Activated naive CD4-positive, alpha-beta T cell (primary cell): ENCODE results near the gene CLDN11.

Experiments
- DNase-seq, 4 experiments: peaks; one replicate each; lab custom pipeline; 2025; lab: John Stamatoyannopoulos, UW

The CLDN11 gene

GRCh38 chr3:170428095-170428494 lies 9.4 kb downstream of the CLDN11 start:
- no peak for DNase-seq

GRCh38 chr3:170429050-170429449 lies 10.4 kb downstream of the CLDN11 start:
- no peak for DNase-seq

DNA sequence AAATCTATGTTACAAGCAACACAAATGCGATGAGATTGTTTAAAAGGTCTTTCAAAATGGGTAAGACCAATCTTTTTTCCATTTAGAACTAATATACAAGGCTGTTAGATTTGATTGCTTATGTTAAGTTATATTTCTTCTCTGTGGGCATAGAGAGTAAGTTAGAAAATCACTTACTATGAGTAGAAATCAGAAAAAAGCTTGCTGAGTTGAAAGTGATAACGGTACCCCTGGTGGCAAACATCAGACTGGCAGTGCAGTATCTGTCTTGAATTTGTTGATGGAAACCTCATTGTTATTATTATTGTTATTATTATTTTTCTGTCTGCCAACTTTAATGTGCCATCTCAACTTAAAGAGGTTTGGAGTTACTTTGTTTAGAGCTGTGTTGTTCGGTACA lies 12.4 kb downstream of the CLDN11 start:
- no peak for DNase-seq

- DNase-seq: no peak
These were observed 13.7 kb downstream of the CLDN11 start for GRCh38 chr3:170432416-170432815.

DNA sequence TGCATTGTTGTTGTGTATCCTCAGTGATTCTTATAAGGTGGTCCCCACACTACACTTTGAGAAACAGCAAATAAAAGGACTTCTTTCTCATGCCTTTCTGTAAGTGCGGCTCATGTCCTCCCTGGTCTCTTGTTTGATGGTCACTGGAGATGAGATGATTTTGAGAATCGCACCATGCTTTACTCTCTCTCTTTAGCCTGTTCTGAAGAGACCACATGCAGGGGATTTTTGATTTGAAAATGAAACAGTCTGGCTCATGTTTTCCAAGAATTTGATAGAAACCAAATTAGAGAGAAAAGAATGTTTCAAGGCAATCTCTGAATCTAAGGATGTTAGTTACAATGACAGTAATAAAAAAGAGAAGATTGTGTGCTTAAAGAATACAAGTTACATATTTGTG lies 18.0 kb downstream of the CLDN11 start:
- DNase-seq: no peak

- DNase-seq: no peak
These were observed 18.5 kb downstream of the CLDN11 start for GRCh38 chr3:170437176-170437575.

DNA sequence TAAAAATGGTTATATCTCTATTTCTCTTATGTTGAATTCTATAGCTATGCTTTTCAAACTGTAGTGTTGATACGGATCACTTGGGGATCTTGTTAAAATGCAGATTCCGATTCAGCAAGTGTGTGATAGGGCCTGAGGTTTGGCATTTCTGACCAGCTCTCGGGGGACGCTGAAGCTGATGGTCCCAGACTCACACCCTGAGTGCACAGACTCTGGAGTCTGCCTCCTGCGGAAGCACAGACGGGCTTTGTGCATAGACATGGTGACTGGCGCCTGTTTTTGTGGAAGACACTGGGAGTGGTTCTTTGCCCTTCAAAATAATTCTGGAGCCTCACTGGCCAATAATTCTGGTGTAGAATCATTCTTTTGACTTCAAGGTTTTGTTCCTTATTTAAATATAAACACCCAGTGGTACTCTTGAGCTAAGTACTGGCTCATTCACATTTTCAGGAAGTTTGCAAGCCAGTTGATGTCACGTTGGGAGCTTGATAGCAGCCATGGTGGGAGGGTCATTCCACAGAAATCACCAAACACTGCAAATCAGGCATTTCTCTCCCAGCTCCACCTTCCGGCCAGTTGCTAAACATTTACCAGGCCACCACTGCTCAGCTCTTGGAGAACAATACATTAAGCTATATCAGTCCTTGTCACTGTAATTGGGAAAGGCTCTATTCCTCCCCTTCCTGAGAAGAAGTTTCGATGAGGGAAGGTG lies 19.2 kb downstream of the CLDN11 start:
- DNase-seq: no peak

- DNase-seq: no peak
These were observed 20.2 kb downstream of the CLDN11 start for GRCh38 chr3:170438836-170439235.

- no peak for DNase-seq
These were observed 21.7 kb downstream of the CLDN11 start for GRCh38 chr3:170440344-170440743.

GRCh38 chr3:170441412-170441811 lies 22.7 kb downstream of the CLDN11 start:
- no peak for DNase-seq

DNA sequence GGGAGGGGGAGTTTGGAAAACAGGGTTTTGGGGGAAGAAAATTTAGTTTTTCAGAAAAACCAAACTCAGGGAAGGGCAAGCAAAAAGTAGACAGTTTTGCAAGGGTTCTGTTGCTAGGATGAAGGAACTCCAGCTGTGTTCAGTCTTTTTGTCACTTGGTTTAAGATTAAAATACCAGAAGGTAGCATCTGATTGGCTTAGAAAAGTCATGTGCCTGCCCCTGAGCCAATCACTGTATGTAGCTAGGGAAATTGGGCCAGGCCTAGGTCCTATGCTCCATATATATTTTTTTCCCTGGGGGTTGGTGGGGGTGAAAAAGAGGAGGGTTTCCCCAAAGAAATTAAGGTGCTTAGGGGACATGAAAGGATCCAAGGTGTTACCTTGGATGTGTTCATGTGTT lies 24.3 kb downstream of the CLDN11 start:
- DNase-seq: no peak

GRCh38 chr3:170443457-170443856 lies 24.8 kb downstream of the CLDN11 start:
- no peak for DNase-seq

- DNase-seq: no peak
These were observed 29.9 kb downstream of the CLDN11 start for GRCh38 chr3:170448584-170448983.

DNA sequence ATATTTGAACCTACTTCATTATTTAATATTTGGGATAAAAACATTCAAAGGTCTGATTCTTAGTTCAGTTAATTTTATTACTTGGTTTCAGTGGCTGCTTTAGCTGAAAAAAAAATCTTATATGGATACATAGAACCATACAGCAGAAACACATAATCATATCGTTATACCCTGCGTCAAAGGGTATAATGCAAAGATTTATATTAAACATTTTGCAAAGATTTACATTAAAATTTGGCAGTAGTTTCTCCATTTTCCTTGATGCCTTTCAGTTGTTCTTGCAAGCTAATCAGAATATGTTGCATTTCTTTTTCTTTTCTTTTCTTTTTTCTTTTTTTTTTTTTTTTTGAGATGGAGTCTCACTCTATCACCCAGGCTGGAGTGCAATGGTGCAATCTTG lies 31.4 kb downstream of the CLDN11 start:
- no peak for DNase-seq

- DNase-seq: no peak
These were observed 35.8 kb downstream of the CLDN11 start for GRCh38 chr3:170454509-170454908.

GRCh38 chr3:170458285-170458684 lies 39.6 kb downstream of the CLDN11 start:
- no peak for DNase-seq

GRCh38 chr3:170463011-170463410 lies 44.3 kb downstream of the CLDN11 start:
- DNase-seq: no peak

GRCh38 chr3:170465955-170466354 lies 47.3 kb downstream of the CLDN11 start:
- no peak for DNase-seq

GRCh38 chr3:170467007-170467406 lies 48.3 kb downstream of the CLDN11 start:
- DNase-seq: no peak

DNA sequence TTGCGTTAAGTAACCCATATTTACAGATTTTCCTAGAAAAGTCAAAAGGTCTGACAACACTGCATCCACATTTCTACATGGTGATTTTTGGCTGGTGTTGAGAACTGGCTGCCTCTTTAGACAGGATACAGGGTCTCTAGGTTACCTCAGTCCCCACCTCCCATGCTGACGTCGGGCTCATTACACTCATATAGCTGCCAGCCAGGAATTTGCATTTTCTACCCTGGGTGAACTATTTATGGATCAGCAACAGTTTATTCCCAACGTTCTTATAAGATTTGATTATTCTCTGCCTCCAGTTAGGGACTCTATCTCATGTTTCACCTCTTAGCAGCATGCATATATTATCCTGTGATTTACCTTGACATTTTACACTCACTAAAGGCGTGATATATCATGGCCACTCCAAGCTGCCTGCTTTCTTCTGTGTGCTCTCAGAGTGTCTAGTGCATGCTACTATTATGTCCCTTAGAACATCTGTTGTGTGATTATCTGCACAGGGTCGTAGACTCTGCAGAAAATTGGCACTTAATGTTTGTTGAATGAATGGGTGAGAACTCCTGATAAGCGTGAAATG lies 49.0 kb downstream of the CLDN11 start:
- no peak for DNase-seq

- no peak for DNase-seq
These were observed 50.7 kb downstream of the CLDN11 start for GRCh38 chr3:170469151-170470062.

DNA sequence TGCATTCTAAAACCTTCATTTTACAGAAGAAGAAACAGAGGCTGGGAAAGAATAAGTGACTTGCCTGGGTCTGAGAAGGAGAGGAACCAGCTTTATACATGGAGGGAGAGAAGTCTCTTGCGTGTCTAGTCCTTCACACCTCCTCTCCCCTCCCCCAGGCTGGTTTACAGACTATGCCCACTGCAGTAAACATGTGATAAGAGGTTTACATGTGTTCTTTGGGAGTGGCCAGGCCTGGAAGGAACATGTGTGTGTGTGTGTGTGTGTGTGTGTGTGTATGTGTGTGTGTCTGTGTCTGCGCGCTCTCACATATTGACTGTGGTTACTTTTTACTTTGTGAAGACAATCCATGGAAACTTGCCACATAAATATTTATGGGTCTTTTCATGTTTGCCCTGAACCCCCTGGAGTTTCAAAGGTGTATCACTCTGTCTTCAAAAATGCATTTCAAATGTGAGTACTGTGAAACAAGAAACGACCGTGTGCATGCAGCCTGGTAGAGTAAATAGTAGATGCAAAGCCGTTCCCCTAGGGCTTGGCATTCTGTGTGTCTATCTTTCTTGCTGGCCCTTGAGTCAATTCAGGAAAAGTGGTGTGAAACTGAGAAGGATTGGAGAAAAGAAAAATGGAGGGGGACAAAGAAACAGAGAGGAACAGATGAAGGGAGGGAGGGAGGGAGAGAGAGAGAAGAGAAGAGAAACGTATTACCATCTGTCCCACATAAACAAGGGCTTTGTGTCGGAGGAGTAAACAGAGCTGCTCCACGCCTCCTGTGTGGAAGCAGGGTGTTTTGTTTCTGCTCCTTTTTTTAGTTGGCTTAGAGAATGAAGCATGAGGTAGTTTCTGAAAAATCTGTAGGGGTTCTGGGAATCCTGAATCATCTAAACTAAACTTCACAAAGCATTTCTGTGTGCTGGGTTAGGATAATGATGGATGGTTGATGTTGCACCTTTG lies 51.7 kb downstream of the CLDN11 start:
- no peak for DNase-seq
